ENCODE measurements around the gene HRG. TPM values are rescaled to one million over a fixed set of nuclear protein-coding genes. Genes with fewer than 3 reads are reported as not detected.

Gene HRG
- total RNA-seq, 4 donors from 2014 or later, result not detected

- ATAC-seq (ENCODE audit: low FRiP score) (no peak), DNase-seq (ENCODE audit: low spot score) (no peak)
- no peak for TF ChIP-seq CTCF (IDR thresholded peaks at IDR 0.05)
Observed at GRCh38 chr3:186724911-186725310, 59.1 kb downstream of the HRG start.

Small RNA genes lying within 50 kb of the gene (small RNA-seq; reads per million reads assigned to genes)
- gene RF00017, result not detected

Other genes with a start within 250 kb of the HRG start
- 1 to 10 TPM in 3 of 4 donors, under 1 TPM in 1; 0.93 to 6.5 (median 3.4) TPM for gene CRYGS, start 121.6 kb upstream of the HRG start, total RNA-seq
- 10 to 100 TPM; 10.0 to 18.9 (median 16.1) TPM for gene TBCCD1, start 98.7 kb upstream of the HRG start, total RNA-seq
- 10 to 100 TPM; 43.7 to 69.9 (median 47.8) TPM for gene DNAJB11, start 95.3 kb upstream of the HRG start, total RNA-seq
- gene AHSG, start 53.0 kb upstream of the HRG start, total RNA-seq, result not detected
- gene FETUB, start 25.6 kb upstream of the HRG start, total RNA-seq, result not detected
- gene KNG1, start 51.3 kb downstream of the HRG start, total RNA-seq, result under 1 TPM in 1 of 4 donors, not detected in 3; 0.09 TPM
- gene EIF4A2, start 117.6 kb downstream of the HRG start, total RNA-seq, result 100 to 1,000 TPM; 315 to 515 (median 413) TPM
- 10 to 100 TPM in 2 of 4 donors, 1 to 10 TPM in 2; 6.1 to 10.7 (median 9.4) TPM for gene RFC4, start 140.5 kb downstream of the HRG start, total RNA-seq
- 1,000 to 10,000 TPM in 3 of 4 donors, 100 to 1,000 TPM in 1; 321 to 1,997 (median 1,475) TPM for gene ADIPOQ, start 176.7 kb downstream of the HRG start, total RNA-seq

Data from omental fat pad (tissue), 4 donors.